Stomach (tissue), 9 donors: ENCODE results near the gene ANXA9. TPM values are rescaled to one million over a fixed set of nuclear protein-coding genes. Genes with fewer than 3 reads are reported as not detected.

Source experiments
- DNase-seq, 2 donors: peaks; one replicate each; pipeline versions ENCODE4 v3.0.0 to v3.0.0-alpha.2; 2013 to 2019
- H3K27ac ChIP-seq, 5 donors: fragments of 200-600 bp in 4 of 5; sonication (generic) in 4 of 5; one replicate each; pipeline ENCODE4 v1.5.1; 2013 to 2019; ENCODE audit warnings: mild to moderate bottlenecking in 1 of 5, moderate library complexity in 1 of 5
- H3K27me3 ChIP-seq, 3 donors: fragments of 200-600 bp; sonication (generic); one replicate each; pipeline ENCODE4 v1.5.1; 2017 to 2019; ENCODE audit warnings: mixed run types in 1 of 3
- H3K36me3 ChIP-seq, 4 donors: fragments of 200-600 bp; sonication (generic); 1 replicate in 3 of 4; 2 replicates in 1 of 4; pipeline ENCODE4 v1.5.1; 2016 to 2019
- H3K4me1 ChIP-seq, 4 donors: fragments of 200-600 bp; sonication (generic); one replicate each; pipeline ENCODE4 v1.5.1; 2016 to 2019
- H3K4me3 ChIP-seq, 4 donors: fragments of 200-600 bp; sonication (generic) in 3 of 4; one replicate each; pipeline ENCODE4 v1.5.1; 2016 to 2019; ENCODE audit warnings: mild to moderate bottlenecking in 1 of 4
- H3K9me3 ChIP-seq, 4 donors: fragments of 200-600 bp; sonication (generic); one replicate each; pipeline ENCODE4 v1.5.1; 2016 to 2019
- EP300 ChIP-seq: sonication (generic); formaldehyde crosslinking; IDR thresholded peaks from one replicate; pipeline ENCODE4 v1.6.1; 2017; ENCODE audit warnings: antibody characterized with exemption
- POLR2A ChIP-seq, 4 donors: fragments of 450-650 bp; IDR thresholded peaks; one replicate each; pipeline ENCODE4 v1.6.1; 2016; ENCODE audit warnings: antibody characterized with exemption in 4 of 4, control low read depth in 2 of 4, mild to moderate bottlenecking in 1 of 4, moderate library complexity in 1 of 4
- POLR2AphosphoS5 ChIP-seq, 3 donors: sonication (generic); formaldehyde crosslinking; IDR thresholded peaks; one replicate each; pipeline ENCODE4 v1.6.1; 2016; ENCODE audit warnings: antibody characterized with exemption in 3 of 3
- WGBS, 5 donors: extraction: QIAGEN DNeasy Blood & Tissue Kit in 3 of 5; methylation state at CpG; one replicate each; pipeline versions ENCODE4 v1.1.5 to v1.1.7; 2013 to 2018; 5-methylcytosine and 5-hydroxymethylcytosine counted together
- intact Hi-C: fragments of 100-400 bp; cut with DNase I; formaldehyde crosslinking; loops from one replicate; pipeline ENCODE4 v1.15.1; 2023; ENCODE audit warnings: low total_unique reads
- polyA plus RNA-seq, 3 donors: library from polyadenylated mRNA; stranded (reverse); fragments of 200-250 nt; gene quantifications; one replicate each; pipeline ENCODE4 v1.2.3, GENCODE V29; 2013
- total RNA-seq, 5 donors: library from RNA; depleted of rRNA; stranded (reverse); fragments of >200 nt; gene quantifications; one replicate each; pipeline versions ENCODE4 v1.1.0 to v1.2.3, GENCODE V29; 2014 to 2016
- TF ChIP-seq, protein P1 (sequence below), 7 experiments: fragments of 450-650 bp in 4 of 7; fragments of 200-600 bp in 3 of 7; sonication (generic) in 3 of 7; IDR thresholded peaks; one replicate each; pipeline ENCODE4 v1.5.1; 2016 to 2019; ENCODE audit warnings: antibody characterized with exemption in 7 of 7, control low read depth in 2 of 7, mild to moderate bottlenecking in 1 of 7
- donor health status: healthy with polysubstance abuse.
- donor health status: Bipolar disorder and iron deficiency.
- donor health status: healthy.

The ANXA9 gene
- total and polyA plus RNA-seq, 8 donors, result 0.44 to 0.63 (median 0.46) TPM; not detected in 5

- Histone ChIP-seq H3K27me3 (no peaks in the 10 kb centered on the region), H3K27ac (peak overlapping the region in 1 of 5 donors; percentile 32), H3K4me1 (peaks cover 41 to 57% (median 50%) of the 10 kb centered on the region in 4 donors), H3K36me3 (peaks cover 54 to 58% (median 56%) of the 10 kb centered on the region in 4 donors), H3K9me3 (no peaks in the 10 kb centered on the region), H3K4me3 (no peak overlapping the region)
- 78 to 91% (median 89%) methylated on average over 4 of the region's 4 CpGs for WGBS, 5 donors
- TF ChIP-seq, protein P1, sequence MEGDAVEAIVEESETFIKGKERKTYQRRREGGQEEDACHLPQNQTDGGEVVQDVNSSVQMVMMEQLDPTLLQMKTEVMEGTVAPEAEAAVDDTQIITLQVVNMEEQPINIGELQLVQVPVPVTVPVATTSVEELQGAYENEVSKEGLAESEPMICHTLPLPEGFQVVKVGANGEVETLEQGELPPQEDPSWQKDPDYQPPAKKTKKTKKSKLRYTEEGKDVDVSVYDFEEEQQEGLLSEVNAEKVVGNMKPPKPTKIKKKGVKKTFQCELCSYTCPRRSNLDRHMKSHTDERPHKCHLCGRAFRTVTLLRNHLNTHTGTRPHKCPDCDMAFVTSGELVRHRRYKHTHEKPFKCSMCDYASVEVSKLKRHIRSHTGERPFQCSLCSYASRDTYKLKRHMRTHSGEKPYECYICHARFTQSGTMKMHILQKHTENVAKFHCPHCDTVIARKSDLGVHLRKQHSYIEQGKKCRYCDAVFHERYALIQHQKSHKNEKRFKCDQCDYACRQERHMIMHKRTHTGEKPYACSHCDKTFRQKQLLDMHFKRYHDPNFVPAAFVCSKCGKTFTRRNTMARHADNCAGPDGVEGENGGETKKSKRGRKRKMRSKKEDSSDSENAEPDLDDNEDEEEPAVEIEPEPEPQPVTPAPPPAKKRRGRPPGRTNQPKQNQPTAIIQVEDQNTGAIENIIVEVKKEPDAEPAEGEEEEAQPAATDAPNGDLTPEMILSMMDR (IDR thresholded peaks at IDR 0.05), result no peak
- TF ChIP-seq POLR2AphosphoS5 (IDR thresholded peaks at IDR 0.05), result no peak
- TF ChIP-seq EP300, result no peak
- no peak for TF ChIP-seq POLR2A (IDR thresholded peaks at IDR 0.05)
- DNase-seq, result no peak
- intact Hi-C loops, result no loop called here
These were observed 13.6 kb upstream of the ANXA9 start for GRCh38 chr1:150968491-150968890.

DNA sequence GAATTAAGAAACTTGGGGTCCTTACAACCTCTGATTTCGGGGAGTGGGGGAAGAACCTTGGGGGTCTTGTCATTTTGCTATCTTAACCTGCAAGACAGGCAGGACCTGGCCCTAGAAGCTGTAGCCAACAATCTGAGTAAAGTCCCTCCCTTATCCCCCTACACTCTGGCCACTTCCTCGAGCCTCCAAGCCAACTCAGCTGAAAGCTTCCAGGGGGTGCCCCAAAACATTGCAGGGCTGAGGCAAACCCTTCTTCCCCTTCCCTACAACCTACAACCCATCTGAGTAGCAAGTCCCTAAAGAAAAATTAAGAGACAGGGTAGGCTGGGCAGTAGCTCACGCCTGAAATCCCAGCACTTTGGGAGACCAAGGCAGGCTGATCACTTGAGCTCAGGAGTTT lies 12.5 kb upstream of the ANXA9 start:
- H3K9me3 ChIP-seq, result no peaks in the 10 kb centered on the region
- H3K36me3 ChIP-seq, result peaks cover 43 to 46% (median 45%) of the 10 kb centered on the region in 4 donors
- WGBS, 5 donors, result 67 to 76% (median 72%) methylated on average over 3 of the region's 3 CpGs
- TF ChIP-seq EP300, result no peak
- TF ChIP-seq POLR2AphosphoS5 (IDR thresholded peaks at IDR 0.05), result no peak
- TF ChIP-seq POLR2A (IDR thresholded peaks at IDR 0.05), result no peak
- TF ChIP-seq, protein P1 (IDR thresholded peaks at IDR 0.05), result no peak
- no peak overlapping the region for H3K4me3 ChIP-seq
- no peak for DNase-seq
- intact Hi-C loops, result no loop called here
- no peaks in the 10 kb centered on the region for H3K27me3 ChIP-seq
- peak overlapping the region in 3 of 5 donors; percentile 10 to 99 (median 97) for H3K27ac ChIP-seq
- peaks cover 43 to 60% (median 53%) of the 10 kb centered on the region in 4 donors for H3K4me1 ChIP-seq

DNA sequence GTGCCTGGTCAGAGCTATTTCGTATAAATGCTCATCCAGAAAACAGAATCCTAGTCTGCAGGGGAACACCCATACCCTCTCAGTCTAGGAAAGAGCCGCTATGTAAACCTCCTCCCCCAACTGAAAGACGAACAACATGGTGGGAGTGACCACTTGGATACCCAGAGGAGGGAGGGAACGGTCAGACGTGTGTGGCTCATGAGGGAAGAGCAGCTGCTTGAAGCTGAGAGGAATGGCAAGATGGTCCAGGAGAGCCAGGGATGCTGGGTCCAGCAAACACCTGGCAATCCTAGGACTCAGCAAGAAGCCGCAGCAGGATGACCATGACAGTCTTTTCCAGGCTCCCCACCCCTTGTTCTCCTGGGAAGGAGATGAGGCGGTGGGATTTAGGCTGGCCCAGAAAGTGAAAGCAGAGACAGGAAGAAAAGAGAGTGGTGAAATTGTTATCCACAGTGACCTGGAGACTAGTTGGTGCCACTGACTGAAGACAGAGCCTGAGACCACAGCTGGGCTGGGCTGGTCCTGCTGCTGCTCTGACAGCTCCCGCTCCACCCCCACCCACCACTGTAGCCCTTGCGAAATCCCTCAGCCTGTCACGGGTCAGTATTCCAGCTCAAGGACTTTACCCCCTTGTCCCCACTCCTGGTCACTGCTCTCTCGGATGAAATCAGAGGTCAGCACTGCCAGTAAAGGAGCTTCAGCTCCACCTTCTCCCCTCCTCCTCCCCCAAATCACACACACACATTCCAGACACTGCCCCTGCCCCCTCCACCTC lies 11.1 kb upstream of the ANXA9 start:
- WGBS, 5 donors, result 32 to 43% (median 37%) methylated on average over 9 to 11 of the region's 11 CpGs
- Histone ChIP-seq H3K27ac (peak overlapping the region; percentile 27 to 99 (median 91)), H3K27me3 (no peaks in the 10 kb centered on the region), H3K4me1 (peaks cover 43 to 71% (median 62%) of the 10 kb centered on the region in 4 donors), H3K9me3 (no peaks in the 10 kb centered on the region), H3K4me3 (peak overlapping the region; percentile 80 to 97 (median 93)), H3K36me3 (peaks cover 29 to 33% (median 31%) of the 10 kb centered on the region in 4 donors)
- TF ChIP-seq POLR2A (IDR thresholded peaks at IDR 0.05) (no peak), EP300 (no peak), POLR2AphosphoS5 (IDR thresholded peaks at IDR 0.05) (peak; percentile 23 to 44 (median 43))
- TF ChIP-seq, protein P1 (IDR thresholded peaks at IDR 0.05), result no peak
- peak; percentile 80 to 85 for DNase-seq
- intact Hi-C loops, result no loop called here

GRCh38 chr1:150971583-150972416 lies 10.3 kb upstream of the ANXA9 start:
- DNase-seq, result peak in 1 of 2 donors; percentile 30
- WGBS, 5 donors, result 42 to 59% (median 48%) methylated on average over 5 to 6 of the region's 6 CpGs

More at GRCh38 chr1:150971583-150972416, 10.3 kb upstream of the ANXA9 start:
- Histone ChIP-seq H3K4me3 (peak overlapping the region; percentile 80 to 97 (median 93)), H3K4me1 (peaks cover 43 to 79% (median 68%) of the 10 kb centered on the region in 4 donors), H3K36me3 (peaks cover 21 to 25% (median 23%) of the 10 kb centered on the region in 4 donors), H3K27ac (peak overlapping the region; percentile 71 to 99 (median 91)), H3K9me3 (no peaks in the 10 kb centered on the region), H3K27me3 (no peaks in the 10 kb centered on the region)
- intact Hi-C loops, result no loop called here
- TF ChIP-seq, protein P1 (IDR thresholded peaks at IDR 0.05), result no peak
- TF ChIP-seq POLR2A (IDR thresholded peaks at IDR 0.05), result no peak
- no peak for TF ChIP-seq EP300
- TF ChIP-seq POLR2AphosphoS5 (IDR thresholded peaks at IDR 0.05), result no peak
